ENCODE measurements around the gene ZNF277.

Gene ZNF277, protein sequence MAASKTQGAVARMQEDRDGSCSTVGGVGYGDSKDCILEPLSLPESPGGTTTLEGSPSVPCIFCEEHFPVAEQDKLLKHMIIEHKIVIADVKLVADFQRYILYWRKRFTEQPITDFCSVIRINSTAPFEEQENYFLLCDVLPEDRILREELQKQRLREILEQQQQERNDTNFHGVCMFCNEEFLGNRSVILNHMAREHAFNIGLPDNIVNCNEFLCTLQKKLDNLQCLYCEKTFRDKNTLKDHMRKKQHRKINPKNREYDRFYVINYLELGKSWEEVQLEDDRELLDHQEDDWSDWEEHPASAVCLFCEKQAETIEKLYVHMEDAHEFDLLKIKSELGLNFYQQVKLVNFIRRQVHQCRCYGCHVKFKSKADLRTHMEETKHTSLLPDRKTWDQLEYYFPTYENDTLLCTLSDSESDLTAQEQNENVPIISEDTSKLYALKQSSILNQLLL

DNA sequence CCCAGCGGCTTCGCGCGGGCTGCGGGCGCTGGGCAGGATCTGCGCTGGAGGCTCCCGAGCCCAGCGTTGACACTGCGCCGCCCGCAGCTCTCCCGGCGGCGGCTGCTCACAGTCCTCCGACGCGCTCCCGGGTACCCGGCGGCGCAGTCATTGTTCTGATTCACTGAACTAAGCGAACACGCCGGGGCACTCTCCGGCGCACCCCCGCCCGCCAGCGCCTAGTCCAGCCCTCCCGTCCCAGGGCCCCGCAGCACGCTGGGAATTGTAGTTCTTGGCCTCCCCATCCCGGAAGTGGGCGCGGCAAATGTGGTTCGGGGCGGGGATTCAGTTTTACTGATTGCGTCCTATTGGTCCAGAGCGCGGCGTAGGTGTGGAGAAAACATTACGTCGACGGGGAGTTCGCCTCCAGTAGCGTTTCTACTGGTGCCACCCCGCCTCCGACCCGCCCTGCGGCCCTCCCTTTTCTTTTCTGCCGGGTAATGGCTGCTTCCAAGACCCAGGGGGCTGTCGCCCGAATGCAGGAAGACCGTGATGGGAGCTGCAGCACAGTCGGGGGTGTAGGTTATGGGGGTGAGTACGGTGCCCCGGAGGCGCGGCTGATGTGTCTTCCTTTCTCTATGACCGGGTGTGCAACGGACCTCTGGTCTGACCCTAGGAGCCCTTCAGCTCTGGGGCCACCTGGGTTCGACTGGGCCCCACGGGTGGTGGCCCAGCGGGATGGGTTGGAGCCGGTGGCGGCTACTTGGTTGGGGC lies at the start of gene ZNF277, which contains the start of gene DOCK4:
Gene ZNF277 (plus strand): TSS at position 458 of the 753 bp plus-strand sequence. CDS start 22 bp downstream, at position 480.
Gene DOCK4 (minus strand): TSS at position 162 of the 753 bp plus-strand sequence. CDS start 261 bp downstream, outside the sequence.
- DNase-seq (ENCODE audit: low spot score), result peak; percentile 99

DNA sequence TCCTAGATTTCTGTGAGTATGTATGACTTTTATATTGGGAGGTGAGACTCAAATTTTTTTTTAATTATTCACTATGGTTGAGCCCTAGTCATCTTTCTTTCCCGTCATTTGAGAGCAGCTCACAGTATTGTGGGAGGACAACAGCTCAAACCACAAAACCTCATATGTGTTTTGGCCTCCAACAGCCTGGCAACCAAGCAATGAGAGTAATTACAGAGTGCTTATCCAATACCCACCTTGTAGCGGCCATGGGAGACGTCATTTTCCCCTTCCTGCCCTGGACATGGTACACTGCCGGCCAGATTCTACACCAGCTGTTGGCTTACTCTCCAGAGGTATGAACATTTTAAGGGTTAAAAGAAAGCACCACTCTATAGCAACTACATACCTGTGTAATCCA lies 49.4 kb upstream of the ZNF277 start:
- no peak for DNase-seq (ENCODE audit: low spot score)

DNA sequence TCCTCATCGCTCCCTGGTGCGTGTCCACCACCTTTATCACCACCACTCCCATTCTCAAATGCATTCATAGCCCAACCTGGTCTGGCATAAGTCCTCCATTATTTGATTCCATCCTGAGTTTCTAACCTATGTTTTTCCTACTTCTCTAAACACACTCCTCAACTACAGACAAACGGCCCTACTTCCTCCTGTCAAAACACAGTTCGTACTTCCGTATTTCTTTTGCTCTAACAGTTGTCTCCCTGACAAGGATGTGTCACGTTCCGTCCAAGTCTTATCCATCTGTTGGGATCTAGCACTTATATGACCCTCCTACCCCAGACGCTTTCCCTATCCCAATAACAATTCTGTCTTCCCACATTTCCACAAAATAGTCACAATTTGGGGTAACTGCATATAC lies 47.1 kb upstream of the ZNF277 start:
- no peak for DNase-seq (ENCODE audit: low spot score)

DNA sequence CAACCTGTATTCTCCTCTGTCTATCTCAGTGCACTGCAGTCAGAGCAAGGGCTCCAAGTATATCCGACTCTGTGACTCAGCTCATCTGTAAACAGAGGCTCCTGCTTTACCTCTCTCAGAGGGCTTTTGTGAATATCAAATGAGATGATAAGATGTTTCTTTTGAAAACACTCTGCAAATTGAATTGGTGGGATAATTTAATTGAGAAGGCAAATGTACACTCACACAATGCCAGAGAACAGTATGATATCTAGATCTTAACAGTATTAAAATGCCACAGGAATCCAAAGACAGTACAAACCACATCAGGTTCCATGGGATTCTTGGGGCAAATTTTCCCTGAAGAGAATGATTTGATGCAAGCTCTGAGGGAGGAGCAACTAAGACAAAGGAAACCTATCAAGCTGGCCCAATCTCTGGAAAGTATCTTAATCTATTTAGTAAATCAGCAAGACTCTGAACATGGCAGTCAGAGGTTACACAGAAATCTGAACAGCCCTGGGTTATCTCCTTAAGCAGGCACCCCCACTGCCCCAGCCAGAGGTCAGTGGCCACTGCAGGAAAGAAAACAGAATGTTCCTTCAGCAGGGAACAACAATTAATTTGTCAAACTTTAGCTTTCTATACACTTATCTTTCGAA lies 46.2 kb upstream of the ZNF277 start:
- DNase-seq (ENCODE audit: low spot score), result no peak

DNA sequence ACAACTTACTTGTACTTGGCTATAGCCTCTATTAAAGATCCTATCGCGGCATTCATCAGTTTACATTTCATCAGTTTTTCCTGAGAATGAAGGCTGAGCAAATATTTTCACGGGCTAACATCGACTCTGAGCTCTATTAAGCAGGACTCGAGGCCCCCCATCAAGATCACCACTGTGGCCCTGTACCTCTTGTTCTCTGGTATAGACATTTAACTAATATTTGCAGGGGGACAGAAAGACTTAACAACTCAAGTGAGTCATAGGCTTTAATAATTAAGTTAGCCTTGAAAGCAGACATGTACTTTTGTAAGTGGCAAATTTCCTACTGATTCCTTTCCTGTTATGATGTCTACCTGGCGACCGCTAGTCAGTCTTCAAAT lies 45.7 kb upstream of the ZNF277 start:
- DNase-seq (ENCODE audit: low spot score), result no peak

DNA sequence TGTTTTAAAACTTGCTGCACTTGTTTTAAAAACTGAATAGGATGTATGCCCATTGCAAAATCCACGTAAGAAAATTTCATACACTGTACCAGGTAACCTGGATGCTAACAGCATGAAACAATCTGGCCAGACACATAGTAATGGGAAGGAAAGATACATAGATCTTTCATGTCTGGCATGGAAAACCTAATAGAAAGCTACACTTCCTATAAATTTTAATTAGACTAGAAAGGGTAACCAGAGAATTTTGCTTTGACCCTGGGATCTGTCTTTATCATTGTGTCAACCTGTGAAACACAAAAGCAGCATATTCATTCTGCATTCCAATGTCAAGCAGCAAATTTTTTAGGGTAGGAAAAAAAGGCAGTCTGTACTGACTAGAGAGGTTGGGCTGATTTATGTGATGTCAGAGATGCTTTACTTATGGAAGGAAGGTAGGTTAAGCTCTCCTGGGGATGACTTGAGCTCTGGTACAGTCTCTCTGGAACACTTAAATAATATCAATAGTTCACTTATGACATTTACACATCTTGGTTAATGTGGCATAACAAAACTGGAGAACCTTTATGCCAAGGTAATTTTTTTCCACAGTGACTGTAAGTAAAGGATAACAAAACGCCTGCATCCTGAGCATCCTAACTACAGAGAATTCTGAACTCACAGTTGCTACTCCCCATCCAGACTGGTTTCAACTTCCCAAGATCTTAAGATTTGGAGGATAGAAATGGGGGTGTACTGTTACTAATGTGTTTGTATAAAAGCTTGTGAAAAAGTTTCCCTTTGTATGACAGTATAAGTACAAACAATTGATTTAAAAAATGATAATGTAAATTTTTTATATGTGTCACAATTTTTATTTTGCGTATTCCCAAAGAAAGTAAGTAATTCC lies 45.0 kb upstream of the ZNF277 start:
- no peak for DNase-seq (ENCODE audit: low spot score)

DNA sequence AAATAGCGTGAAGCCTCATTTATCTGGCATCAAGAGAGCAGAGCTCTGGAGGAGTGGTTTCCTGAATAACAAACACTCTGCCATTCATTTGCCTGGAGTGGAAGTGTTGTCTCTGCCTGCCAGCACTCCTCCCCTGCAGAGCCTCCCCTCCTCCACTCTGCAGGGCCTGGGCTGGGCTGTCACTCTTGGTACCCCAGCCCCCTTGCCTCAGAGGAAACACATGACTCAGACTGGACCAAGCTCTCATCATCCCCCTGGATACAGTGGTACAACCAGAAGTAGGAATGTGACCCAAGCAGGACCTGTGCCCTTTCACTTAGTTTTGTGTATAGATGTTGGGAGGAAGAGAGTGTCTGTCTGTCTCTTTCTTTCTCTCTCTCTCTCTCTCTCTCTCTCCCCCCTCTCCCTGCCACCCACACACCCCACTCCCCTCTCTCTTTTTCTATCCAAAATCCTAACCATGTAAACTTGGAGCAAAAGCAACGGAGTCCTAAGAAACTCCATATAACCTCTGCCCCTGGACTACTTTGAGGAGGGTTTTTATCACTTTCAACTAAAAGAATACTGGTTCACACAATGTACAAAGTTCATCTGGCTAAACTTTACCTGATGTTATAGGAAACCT lies 44.2 kb upstream of the ZNF277 start:
- DNase-seq (ENCODE audit: low spot score), result no peak

DNA sequence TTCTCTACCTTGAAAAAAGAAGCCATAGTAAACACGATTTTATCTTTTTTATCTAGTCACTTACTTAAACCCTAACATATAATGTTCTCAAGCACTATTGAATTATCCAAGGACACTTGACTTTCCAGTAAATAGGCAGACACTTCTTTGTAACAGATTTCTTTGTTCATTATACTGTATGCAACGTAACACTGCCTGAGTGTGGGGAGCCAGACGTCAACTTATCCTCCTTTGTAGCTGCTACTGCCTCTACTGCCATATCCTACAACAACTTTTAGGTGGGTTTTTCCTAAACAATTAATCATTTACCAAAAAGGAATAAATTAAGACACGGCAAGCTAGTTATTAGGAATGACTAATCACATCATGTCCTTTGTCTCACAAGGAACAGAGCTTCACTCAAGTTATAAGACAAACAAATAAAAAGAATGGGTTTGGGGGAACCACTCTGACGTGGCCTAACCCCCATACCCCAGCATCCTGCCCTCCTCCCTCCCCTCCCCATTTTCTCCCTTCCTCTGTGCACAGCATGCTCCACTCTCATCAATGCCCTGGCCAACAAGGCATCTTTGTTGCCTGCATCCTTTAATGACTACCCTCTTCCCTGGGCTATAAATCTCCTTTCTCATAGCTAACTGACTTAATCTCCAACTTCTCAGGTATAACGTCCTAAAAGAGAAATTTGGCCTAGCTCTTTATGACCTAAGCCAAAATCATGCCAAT lies 43.5 kb upstream of the ZNF277 start:
- DNase-seq (ENCODE audit: low spot score), result no peak

DNA sequence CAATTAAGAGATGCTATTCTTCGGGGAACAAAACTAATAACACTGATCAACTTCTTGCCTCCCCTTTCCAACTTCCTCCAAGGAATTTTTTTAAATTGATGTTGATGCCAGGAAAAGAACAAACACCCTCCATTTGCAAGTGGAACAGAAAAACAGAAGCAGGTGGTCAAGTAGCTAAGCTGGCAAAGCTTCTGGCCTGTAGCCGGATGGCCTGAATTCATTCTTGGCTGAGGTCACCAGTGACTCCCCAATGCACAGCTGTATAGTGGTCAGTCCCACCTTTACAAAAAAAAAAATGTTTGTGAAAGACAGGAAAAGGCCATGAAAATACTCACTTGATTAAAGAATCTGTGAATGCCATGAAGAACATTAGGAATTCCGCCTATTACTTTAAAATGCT lies 39.3 kb upstream of the ZNF277 start:
- no peak for DNase-seq (ENCODE audit: low spot score)

DNA sequence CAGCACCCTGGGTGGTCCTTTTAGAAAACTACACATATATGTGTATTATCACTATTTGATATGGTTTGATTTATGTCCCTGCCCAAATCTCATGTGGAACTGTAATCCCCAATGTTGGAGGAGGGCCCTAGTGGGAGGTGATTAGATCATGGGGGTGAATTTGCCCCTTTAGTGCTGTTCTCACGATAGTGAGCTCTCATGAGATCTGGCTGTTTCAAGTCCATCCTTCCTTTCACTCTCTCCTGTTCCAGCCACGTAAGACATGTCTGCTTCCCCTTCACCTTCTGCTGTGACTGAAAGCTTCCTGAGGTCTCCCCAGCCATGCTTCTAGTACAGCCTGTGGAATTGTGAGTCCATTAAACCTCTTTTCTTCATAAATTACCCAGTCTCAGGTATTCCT lies 37.6 kb upstream of the ZNF277 start:
- DNase-seq (ENCODE audit: low spot score), result no peak

DNA sequence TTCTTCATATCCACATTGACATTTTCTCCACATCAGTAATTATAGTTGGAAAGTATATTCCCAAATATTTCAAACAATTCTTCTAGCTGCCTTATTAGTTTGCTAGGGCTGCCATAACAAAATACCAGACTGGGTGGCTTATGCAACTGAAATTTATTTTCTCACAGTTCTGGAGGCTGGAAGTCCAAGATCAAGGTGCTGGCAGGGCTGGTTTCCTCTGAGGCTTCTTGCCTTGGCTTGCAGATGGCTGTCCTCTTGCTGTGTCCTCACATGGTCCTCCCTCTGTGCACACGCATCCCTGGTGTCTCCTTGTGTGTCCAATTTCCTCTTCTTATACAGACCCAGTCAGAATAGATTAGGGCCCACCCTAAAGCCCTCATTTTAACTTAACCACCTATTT lies 34.8 kb upstream of the ZNF277 start:
- DNase-seq (ENCODE audit: low spot score), result no peak

DNA sequence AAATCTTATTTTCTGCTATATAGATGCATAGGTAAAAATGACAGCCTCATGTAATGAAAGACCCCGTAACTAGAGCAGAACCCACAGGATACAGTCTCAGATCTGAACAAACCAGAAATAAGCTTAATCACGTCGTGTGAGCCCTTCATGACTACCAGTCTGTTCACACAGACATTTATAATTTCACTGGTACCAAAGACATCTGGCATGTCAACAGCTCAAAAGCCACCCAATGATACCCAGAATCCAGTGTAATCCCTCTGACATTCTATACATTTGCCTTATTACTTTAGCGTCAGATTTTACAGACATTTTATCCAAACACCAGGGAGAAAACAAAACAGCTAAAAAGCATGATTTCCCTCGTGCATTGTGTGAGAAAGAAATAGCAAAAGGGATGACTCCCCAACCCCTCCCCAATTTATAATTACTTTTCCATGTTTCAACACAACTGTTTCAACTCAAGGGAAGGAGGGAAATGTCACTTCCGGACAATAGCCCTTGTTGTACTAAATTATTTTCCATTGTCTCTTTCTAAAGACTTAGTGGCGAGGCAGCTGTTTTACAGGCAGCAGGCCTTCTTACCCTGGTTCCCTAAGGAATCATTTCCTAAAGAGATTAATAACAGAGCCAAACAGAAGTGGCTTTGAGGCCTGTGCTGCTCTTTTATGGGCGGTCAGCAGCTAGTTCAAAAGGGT lies 33.5 kb upstream of the ZNF277 start:
- no peak for DNase-seq (ENCODE audit: low spot score)

DNA sequence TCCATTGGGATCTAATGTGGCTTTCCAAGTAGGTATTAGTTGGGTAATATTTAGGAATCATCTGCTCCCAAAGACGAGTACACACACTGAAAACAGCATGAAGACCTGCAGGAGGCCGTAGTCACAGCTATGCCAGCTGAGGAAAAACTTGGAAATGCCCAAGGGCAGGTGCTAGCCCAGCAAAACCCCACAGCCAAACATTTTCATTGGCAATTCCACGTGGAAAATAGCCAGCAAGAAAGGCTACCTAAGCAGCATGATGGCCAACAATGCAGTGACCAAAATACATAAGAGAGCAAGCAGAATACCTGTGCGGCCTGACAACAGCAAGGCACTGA lies 33.0 kb upstream of the ZNF277 start:
- DNase-seq (ENCODE audit: low spot score), result no peak

DNA sequence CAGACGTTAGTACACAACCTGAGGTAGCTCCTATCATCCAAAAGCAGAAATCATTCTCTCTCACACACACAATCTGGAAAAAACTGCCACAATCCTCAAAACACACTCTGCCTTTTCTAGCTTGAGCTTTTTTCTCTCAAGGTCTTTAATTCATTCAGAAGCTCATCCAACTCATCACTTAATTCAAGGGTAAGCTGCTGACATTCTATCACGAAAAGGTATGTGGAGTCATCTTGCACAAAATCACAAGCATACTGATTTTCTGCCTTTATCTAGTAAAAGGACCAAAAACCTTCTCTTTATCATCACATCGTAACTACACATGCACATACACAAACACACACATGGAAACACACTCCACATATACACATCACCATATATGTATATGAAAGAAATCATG lies 32.3 kb upstream of the ZNF277 start:
- no peak for DNase-seq (ENCODE audit: low spot score)

DNA sequence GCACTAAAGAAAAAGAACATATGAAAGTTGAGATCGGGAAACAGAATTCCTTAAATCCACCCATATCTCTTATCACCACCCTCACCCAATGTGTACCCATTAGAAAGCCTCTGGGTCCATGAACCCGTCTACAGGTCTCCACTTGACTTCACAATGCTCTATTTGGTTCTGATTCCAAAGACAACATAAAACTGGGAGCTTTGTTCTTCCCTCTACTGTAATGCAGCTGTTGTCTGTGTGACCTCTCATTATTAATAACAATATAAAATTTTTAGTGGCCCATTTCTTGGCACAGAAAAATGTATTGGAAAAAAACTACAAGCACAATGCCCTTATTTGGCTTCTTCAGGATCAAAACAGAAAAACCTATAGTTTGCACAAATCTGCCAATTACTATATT lies 30.3 kb upstream of the ZNF277 start:
- no peak for DNase-seq (ENCODE audit: low spot score)

DNA sequence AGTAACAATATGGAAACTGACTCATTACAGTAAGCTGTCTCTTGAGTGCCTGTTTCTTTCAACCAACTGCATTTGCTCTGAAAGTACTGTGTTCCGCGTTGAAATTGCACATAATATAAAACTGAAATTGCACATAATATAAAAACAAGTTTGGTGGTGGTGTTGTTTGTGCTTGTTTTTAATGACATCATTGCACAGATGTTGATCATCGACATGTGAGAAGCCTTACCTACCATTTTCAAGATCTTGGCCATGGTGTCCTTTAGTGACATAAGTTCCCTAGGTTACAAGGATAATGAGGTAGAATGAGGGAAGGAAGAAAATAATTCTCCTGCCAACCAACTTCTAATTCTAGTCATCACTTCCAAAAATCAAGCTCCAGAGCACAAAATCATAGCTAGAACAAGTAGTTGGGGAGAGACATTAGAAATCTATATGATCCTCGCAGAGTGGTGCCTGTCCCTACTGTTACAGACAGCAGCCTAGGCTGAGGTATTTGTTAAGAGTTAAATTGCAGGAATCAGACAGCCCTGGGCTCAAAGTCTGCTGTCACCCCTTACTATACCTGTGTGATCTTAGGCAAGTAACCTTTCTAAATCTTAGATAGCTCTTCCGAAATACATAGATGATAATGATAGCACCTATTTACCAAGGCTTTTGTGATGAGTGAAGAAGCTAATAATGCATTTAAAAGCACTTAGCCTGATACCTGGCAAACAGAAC lies 29.6 kb upstream of the ZNF277 start:
- DNase-seq (ENCODE audit: low spot score), result no peak

DNA sequence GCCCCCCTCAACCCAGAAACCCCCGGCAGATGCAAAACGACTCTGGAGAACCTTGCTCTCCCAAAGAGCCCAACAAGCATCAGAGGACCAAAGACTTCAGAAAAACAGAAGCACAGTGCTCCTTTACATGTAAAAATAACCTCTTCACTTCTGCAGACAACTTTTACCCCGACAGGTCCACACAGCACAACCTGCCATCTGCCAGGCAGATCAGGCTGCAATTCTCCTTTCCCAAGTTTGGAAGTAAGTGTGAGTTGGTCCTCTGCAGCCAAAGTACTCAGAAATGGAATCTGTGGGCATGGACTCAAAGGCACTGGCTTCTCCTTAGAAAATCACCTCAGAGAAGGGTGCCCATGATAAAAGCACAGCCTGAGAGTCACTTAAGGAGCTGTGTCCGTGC lies 26.3 kb upstream of the ZNF277 start:
- no peak for DNase-seq (ENCODE audit: low spot score)

DNA sequence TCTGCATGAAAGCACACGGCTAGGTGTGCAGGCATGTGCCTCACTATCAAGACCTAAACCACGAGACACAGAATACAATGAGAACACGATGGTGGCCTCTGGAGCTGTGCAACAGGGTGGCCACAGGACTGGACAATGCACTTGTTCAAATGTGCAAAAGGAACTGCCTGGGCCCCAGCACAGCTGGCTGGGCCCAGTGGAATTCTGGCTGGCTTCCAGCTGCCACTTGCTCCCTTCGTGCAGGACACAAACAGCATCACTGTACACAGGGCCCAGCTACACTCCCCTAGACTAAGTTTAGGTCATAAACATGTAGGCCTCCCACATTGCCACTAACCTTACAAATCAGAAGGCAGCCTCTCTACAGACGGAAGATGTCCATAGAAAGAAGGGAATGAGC lies 23.7 kb upstream of the ZNF277 start:
- no peak for DNase-seq (ENCODE audit: low spot score)

DNA sequence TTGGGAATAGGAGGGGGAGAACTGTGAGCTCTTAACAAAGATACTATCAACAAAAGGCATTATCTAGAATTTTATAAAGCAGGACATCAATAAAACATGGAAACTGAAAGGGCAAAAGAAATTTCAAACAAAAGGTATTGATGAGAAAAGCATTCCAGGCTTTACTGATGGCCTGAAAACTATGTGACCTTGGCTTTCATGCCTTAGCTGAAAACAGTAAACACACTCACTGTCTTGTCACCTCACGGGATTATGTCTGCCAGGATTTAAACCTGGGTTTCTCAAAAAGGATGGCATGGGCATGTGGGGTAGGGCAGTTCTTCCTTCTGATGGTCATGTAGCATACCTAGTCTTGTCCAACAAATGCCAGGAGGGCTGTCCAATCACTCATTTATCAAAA lies 23.2 kb upstream of the ZNF277 start:
- no peak for DNase-seq (ENCODE audit: low spot score)

DNA sequence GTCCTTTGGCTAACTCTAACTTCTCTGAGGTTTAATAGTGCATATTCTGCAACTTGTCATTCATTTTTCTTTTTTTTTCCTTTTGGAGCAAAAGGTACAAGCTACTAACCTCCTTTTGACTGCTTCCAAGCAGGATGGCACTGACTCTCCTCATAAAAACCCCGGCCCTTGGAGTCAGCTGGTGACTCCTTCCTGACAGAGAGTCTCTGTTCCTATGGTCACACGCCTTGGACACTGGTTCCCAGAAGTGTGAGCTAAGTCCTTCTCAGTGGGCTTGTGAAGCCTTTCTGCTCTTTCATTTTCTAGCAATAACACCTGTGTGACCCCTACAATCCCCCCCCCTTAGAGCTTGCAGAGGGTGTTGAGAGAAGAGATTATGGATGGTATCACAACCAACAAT lies 22.0 kb upstream of the ZNF277 start:
- no peak for DNase-seq (ENCODE audit: low spot score)

Measured in CD4-positive, alpha-beta T cell treated with Interleukin-15 for 4 hours (primary cell).